ENCODE results near the gene BEX2.

BEX2 gene

GRCh38 chrX:103304705-103305104 lies 6.1 kb downstream of the BEX2 start:
- TF ChIP-seq, protein P1, sequence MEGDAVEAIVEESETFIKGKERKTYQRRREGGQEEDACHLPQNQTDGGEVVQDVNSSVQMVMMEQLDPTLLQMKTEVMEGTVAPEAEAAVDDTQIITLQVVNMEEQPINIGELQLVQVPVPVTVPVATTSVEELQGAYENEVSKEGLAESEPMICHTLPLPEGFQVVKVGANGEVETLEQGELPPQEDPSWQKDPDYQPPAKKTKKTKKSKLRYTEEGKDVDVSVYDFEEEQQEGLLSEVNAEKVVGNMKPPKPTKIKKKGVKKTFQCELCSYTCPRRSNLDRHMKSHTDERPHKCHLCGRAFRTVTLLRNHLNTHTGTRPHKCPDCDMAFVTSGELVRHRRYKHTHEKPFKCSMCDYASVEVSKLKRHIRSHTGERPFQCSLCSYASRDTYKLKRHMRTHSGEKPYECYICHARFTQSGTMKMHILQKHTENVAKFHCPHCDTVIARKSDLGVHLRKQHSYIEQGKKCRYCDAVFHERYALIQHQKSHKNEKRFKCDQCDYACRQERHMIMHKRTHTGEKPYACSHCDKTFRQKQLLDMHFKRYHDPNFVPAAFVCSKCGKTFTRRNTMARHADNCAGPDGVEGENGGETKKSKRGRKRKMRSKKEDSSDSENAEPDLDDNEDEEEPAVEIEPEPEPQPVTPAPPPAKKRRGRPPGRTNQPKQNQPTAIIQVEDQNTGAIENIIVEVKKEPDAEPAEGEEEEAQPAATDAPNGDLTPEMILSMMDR (IDR thresholded peaks at IDR 0.05; ENCODE audit: borderline replicate concordance, insufficient read depth, low read depth, low read length), result no peak

GRCh38 chrX:103293118-103293517 lies 17.7 kb downstream of the BEX2 start:
- TF ChIP-seq, protein P1 (IDR thresholded peaks at IDR 0.05; ENCODE audit: borderline replicate concordance, insufficient read depth, low read depth, low read length), result no peak

More at GRCh38 chrX:103304705-103305104, 6.1 kb downstream of the BEX2 start:
- no peak overlapping the region for H3K4me3 ChIP-seq (ENCODE audit: low read depth, low read length)

DNA sequence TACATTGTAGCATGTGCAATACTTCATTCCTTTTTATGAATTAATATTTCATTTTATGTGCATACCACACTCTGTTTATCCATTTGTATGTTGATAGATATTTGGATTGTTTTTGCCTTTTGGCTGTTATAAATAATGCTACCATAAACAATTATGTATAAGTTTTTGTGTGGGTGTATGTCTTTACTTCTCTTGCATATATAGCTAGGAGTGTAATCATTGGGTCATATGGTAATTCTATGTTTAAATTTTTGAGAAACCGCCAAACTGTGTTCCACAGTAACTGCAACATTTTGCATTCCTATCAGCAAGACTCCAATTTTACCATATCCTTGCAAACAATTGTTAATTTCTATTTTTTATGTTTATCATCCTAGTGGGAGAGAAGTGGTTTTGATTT lies 31.2 kb downstream of the BEX2 start:
- TF ChIP-seq, protein P1 (IDR thresholded peaks at IDR 0.05; ENCODE audit: borderline replicate concordance, insufficient read depth, low read depth, low read length), result no peak
- no peak overlapping the region for H3K4me3 ChIP-seq (ENCODE audit: low read depth, low read length)

More at GRCh38 chrX:103293118-103293517, 17.7 kb downstream of the BEX2 start:
- H3K4me3 ChIP-seq (ENCODE audit: low read depth, low read length), result no peak overlapping the region

GRCh38 chrX:103276581-103277002 lies 34.2 kb downstream of the BEX2 start, which contains the start of gene TCEAL5:
Gene TCEAL5, minus strand, starts transcription at chrX:103276750. Its CDS starts 2,187 bp downstream, at chrX:103274563.
- H3K4me3 ChIP-seq (ENCODE audit: low read depth, low read length), result no peak within 1 kb of the TSS
- TF ChIP-seq, protein P1 (IDR thresholded peaks at IDR 0.05; ENCODE audit: borderline replicate concordance, insufficient read depth, low read depth, low read length), result no peak

- TF ChIP-seq, protein P1 (IDR thresholded peaks at IDR 0.05; ENCODE audit: borderline replicate concordance, insufficient read depth, low read depth, low read length), result no peak
- H3K4me3 ChIP-seq (ENCODE audit: low read depth, low read length), result no peak overlapping the region
Observed at GRCh38 chrX:103275947-103276567, 34.7 kb downstream of the BEX2 start.

DNA sequence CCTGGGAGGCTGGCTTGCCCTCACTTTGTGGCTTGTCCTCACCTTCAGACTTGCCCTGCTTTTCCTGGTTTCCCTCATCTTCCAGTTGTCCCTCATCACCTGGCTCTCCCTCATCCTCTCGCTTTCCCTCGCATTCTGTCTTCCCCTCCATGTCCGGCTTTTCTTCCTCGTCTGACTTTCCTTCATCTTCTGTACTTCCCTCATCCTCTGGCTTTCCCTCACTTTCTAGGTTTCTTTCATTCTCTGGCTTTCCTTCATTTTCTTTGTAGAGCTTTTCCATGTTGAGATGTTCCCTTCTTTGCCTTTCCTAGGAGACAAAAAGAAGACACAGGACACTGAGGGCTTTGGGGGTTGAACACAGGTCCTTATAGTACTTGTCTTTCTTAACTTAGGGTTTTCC lies 36.5 kb downstream of the BEX2 start:
- no peak overlapping the region for H3K4me3 ChIP-seq (ENCODE audit: low read depth, low read length)
- TF ChIP-seq, protein P1 (IDR thresholded peaks at IDR 0.05; ENCODE audit: borderline replicate concordance, insufficient read depth, low read depth, low read length), result no peak
